IPS DF 4.7 (cell line): ENCODE results near the gene RANBP1.
A peak's percentile ranks its signal among the peaks of the same experiment; 100 is the strongest.

Experiments
- DNase-seq: peaks from one replicate; pipeline ENCODE4 v3.0.0-alpha.2; 2013; ENCODE audit warnings: low spot score; ENCODE audit errors: extremely low read depth

RANBP1 gene

DNA sequence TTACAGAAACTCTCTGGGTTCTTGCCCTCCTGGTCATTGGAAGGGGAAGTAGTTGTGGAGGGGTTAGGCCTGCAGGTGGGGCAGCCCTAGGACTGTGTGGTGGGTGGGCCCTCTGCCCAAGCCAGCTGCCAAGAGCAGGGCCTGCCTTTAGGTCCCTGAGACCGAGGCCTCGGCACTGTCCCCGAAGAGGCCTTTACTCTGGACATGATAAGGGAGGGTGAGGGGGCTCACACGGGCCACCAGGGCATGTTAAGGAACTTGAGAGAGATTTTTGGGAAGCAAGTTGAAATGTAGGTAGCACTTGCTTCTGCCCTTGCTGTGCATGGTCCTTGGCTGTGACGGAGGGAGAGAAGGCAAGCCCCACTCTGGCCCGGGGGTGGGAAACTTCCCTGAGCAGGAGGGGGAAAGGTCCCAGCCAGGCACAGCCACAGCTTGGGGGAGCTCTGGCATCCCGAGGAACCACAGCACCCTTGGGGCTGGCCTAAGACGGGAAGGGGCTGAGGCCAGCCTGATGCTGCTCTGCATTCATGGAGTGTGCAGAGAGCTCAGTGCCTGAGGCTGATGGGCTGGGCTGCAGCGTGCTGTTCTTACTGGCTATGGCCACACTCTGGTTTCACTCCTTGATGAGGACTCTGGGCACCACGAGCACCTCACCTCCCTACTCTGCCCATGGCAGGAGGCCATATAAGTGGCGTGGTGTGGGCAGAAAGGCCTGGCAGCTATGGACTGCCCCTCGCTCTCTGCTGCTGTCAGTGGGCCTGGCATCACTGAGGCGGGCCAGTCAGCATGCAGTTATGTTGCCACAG, 7.8 kb upstream of the RANBP1 start:
- no peak for DNase-seq

DNA sequence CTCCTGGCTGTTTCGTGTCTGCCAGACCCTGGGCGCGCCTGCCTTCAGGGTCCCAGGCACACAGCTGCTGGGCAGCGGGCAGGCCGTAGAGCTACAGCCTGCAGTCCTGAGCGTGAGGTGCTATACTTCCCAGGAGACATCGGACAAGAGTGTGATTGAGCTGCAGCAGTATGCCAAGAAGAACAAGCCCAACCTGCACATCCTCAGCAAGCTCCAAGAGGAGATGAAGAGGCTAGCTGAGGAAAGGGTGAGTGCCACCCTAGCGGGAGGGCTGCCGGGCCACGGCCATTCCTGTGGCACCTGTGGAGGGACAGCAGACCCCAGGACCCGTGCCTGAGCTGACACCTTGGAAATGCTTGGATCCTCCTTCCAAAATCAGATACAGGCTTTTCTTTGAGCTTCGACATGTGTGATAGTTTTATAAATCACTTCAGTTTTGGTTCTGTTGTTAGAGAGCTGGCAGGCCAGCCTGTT, 7.1 kb upstream of the RANBP1 start:
- DNase-seq: no peak

DNA sequence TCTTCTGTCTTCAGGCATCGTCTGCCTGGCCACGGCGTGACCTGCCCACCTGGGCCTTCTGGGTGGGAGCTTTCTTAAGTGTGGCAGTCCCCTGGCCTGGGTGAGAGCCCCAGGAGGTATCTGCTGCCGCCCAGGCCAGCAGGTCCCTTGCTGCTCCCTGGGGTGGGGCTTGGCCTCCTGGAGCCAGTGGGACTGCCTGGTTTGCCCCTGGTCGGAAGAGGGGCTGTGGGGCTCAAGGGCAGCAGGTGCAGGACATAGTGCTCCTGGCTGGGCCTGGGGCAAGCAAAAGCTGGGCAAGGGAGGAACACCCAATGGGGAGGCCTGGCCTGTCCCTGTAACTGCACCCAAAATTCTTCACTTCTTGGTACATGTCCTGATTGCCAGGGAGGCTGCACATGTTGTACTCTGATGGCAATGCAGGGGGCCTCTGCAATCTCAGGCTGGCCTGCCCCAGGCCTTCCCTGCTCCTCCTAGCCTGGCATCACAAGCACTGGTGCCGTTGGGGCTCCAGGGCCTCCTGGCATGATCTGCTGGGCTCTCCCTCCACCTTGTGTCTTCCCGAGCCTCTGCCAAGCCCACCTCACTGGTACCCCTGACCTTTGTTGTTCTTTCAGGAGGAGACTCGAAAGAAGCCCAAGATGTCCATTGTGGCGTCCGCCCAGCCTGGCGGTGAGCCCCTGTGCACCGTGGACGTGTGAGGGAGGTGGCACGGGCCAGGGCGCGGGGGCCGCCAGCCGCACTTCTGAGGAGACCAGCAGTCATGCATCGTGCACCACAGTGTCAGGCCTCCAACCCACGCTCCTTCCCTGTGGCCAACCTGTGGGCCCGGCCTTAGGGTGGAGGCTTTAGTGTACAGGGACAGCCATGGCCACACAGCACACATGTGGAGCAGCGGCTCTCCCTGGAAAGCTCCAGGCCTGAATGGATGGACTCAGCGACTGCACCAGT, 6.2 kb upstream of the RANBP1 start:
- DNase-seq: no peak

GRCh38 chr22:20110359-20110985, 5.4 kb upstream of the RANBP1 start:
- DNase-seq: no peak

- no peak for DNase-seq
Measured at GRCh38 chr22:20111045-20111688, 4.7 kb upstream of the RANBP1 start.

GRCh38 chr22:20111689-20112622, 3.9 kb upstream of the RANBP1 start:
- DNase-seq: no peak

DNA sequence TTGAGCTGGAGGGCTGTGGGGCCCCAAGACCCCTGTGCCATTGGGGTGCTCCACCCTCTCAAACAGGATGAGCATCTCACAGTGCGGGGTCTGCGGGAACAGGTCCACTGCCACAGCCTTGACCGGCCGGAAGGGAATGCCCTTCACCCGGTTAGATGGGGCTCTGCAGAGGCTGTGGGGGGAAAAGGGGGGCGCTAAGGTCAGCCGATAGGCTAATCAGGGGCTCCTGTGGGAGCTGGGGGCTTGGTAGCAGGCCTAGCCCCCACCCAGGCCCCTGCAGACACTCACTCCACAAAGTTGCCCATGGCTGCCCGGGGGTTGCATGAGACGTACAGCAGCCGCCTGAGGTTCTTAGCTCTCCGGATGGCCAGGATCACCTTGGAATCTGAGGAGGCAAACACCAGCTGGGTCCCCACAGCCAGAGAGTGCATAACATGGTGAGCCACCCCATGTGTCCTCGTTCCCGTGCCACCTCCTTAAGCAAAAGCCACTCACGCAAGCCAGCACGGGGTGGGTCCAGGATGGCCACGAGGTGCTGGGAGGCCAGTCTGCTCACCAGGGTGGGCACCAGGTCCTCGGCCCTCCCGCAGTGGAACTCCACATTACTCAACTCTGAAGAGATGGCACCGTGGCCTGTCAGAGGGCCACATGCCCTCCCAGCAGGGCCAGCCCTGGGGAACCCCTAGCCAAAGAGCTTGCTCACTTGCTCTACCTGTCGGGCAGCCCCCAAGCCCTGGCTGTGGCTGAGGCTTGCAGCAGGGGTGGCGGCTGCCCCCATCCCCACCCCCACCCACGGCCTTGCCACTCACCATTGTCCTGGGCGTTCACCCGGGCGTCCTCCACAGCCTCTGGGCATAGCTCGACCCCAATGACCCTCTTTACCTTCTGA, 3.0 kb upstream of the RANBP1 start:
- no peak for DNase-seq

DNA sequence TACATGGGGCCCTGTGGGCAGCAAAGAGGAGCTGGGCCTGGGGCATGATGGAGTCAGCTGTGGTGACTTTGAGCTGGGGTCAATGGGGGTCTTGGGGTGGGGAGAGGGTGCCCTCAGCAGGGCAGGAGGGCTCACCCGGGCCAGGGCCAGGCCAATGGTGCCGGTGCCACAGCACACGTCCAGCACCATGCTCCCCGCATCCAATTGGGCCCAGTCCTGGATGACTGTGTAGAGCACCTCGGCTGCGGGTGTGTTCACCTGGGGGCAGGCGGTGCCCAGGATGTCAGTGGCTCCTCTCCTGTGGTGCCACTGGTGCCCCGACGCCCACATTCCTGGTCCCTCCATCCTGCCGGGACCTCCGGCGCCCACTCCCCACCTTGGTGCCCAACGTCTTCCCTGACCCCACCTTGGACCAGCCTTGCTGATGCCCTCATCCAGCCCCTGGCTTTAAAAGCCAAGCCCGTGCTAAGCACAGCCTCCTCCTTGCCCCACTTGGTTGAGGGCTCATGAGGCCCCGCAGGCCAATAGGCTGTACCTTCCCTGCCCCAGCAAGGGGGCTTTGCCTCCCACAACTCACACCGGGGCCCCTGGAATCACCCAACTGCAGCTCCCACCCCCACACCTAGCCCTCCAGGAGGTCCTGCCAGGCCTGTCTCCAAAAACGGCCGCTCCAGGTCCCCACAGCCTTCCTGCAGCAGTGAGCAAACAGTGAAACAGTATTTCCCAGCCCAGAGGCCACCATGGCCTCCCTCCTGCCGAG, 2.2 kb upstream of the RANBP1 start:
- no peak for DNase-seq

DNA sequence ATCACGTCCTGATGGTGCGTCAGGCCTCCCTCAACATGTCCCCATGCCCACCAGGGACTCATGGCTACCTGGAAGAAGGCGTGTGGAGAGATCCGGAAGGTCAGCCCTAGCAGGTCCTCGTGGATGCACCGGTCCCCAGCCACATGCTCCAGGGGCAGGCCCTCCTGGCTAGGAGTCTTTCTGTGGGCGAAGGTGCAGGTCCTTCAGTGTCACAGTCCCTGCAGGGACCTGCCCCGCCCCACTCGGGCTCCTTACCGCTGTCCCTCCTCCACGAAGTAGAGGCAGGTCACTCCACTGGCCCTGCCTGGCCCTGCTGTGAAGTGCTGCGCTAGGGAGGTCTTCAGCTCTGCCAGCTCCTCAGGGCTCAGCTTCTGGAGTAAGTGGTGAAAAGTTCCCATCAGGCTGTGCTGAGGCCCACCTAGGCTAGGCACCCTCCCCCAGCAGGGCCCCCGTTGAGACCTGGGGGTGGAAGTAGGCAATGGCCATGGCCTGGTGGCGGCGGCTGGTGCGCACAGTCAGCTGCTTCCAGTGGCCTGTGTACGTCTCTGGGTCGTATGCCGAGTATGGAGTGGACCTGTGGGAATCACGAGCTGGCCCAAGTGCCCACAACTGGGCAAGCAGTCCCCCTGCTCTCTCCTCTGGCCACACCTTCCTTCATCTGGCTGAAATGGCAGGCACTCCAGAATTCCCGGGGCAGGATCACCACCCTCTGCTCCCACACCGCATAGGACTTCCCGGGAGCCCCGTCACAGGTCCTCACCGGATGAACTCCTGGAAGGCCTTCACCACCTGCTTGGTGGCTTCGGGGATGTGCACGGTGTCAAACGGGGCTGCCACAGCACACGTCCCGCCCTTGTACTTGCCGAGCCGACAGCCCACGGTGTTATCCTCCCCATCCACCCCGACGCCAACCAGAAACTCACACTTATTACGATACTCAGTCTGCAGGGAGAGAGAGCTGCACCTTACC, 1.1 kb upstream of the RANBP1 start:
- DNase-seq: no peak

DNA sequence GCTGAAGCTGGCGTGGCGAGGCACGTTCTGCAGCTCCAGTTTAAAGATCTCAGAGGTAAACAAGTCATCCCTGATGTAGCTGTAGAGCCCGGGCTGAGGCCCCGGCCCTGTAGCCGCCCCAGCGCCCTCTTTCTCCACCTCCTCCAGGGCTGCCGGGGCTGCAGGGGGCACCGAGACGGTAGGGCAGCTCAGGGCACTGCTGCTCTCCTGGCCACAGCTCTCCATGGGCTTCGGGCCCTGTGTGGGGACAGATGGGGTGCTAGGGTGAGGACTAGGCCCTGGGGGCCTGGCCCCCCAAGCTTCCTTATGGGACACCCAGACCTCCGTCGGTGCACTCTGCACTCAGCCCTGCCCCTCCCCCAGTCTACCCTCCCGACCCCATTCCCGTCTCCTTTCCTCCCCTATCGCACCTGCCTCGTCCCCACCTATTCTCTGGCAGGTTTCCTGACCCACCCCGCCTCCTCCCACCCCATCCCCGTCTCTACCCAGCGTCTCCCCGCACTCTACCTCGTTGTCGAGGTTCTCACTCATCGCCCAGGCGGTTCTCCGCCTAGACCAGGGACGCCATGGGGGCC, 559 bp downstream of the RANBP1 start:
- DNase-seq: no peak

- DNase-seq: peak; percentile 91
Measured at GRCh38 chr22:20116951-20117632, 1.2 kb downstream of the RANBP1 start, which contains the start of gene TRMT2A. Gene TRMT2A (minus strand): TSS chr22:20117226. CDS start chr22:20116906, 320 bp downstream.

GRCh38 chr22:20117633-20118299, 1.9 kb downstream of the RANBP1 start:
- no peak for DNase-seq

GRCh38 chr22:20118300-20119020, 2.6 kb downstream of the RANBP1 start:
- DNase-seq: no peak

GRCh38 chr22:20121856-20122415, 6.0 kb downstream of the RANBP1 start:
- DNase-seq: no peak
